RPMI7951 (cell line): Measurements from ENCODE around the gene GREB1L. TPM values are rescaled to one million over a fixed set of nuclear protein-coding genes. Genes with fewer than 3 reads are reported as not detected.
"Not testable (repeated sequence)": the region's sequence is repeated elsewhere in the genome, so short reads cannot be mapped to it uniquely, and the experiment has no call there.

Experiments
- DNase-seq: peaks from one replicate; pipeline ENCODE4 v3.0.0-alpha.2; 2012; ENCODE audit warnings: low read depth
- total RNA-seq: library from RNA; depleted of rRNA; stranded (reverse); fragments of >200 nt; shearing (Covaris generic); gene quantifications from 2 replicates; pipeline ENCODE4 v1.2.3, GENCODE V29; 2014; rRNA removed

GREB1L gene
- 0.24 TPM in 1 of 2 replicates, not detected in the other for total RNA-seq

DNA sequence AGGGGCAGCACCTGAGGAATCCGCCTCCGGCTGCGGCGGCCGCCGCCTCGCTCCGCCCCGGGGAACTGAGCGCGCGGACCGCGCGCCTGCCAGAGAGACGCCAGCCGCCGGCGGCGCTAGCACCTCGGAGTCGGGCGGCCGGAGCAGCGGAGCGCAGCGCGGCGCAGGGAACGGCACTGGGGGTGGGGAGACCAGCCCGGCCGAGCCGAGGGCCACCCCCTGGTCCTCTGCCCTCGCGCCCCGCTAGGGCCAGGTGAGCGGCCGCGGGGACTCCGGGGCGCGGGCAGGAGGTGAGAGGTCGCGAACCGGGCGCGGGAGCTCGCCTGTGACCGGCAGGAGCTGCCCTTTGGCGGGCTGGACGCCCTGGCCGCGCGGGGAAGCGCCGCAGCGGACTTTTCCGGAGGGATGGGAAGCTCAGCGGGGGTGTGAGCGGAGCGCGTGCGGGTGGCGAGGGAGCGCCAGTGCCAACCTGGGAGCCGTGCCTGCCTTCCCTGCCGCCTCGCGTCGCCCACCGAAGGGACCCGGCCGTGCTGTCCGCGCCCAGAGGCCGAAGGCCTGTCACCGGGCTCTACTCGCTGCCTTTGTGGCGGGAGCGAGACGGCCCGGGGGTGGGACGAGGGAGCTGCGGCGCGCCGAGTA lies at the start of gene GREB1L:
GREB1L (plus strand) TSS at position 92 of the 639 bp plus-strand sequence. CDS start 141,287 bp downstream, outside the sequence.
- DNase-seq = peak; percentile 1

DNA sequence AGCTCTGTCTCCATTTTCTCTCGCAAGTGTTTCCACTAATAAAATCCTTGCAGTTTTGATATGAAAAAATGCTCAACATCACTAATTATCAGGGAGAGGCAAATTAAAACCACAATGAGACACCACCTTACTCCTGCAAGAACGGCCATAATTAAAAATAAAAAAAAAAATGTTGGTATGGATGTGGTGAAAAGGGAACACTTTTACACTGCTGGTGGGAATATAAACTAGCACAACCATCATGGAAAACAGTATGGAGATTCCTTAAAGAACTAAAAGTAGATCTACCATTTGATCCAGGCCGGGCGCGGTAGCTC lies 49.8 kb upstream of the GREB1L start:
- no peak for DNase-seq

DNA sequence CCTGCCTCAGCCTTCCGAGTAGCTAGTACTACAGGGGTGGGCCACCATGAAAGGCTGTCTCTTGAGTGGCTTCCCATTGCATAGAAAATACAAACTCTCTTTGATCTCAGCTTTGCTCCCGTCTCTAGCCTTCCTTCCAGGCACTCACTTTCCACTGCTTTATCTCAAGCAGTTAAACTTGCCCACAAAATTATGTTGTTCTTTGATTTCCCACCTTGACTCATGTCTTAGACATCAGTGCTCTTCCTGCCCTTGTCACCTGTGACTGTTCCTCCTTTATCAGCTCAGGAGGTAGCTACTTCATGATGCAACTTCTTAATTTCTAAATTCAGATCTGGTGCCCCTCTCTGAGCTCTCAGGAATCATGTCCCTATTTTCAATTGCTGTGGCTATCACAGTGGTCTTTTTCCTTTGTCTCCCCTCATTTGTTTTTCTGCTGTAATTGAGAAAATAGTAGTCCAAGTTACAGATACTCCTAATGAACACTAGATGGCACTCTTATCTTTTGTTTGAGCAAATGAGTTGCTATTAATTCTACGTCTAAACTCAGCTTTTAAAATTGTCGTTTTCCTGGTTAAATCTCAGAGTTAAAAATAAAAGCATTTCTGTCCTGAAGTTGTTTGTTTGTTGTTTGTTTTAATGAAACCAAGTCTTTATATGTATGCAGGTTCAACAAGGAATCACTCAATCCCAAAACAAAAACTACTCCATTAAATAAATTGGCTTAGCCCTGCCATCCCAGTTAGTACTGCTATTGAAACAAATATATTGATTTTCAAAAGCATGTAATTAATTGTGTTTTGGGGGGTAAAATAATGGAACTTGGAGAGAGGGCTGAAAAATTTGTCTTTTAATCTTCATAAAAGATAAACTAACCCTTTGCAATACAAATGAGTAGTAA lies 46.9 kb upstream of the GREB1L start:
- peak; percentile 40 for DNase-seq

GRCh38 chr18:21196426-21196825 lies 45.6 kb upstream of the GREB1L start:
- no peak for DNase-seq

- peak; percentile 1 for DNase-seq
Measured at GRCh38 chr18:21203126-21203525, 38.9 kb upstream of the GREB1L start.

DNA sequence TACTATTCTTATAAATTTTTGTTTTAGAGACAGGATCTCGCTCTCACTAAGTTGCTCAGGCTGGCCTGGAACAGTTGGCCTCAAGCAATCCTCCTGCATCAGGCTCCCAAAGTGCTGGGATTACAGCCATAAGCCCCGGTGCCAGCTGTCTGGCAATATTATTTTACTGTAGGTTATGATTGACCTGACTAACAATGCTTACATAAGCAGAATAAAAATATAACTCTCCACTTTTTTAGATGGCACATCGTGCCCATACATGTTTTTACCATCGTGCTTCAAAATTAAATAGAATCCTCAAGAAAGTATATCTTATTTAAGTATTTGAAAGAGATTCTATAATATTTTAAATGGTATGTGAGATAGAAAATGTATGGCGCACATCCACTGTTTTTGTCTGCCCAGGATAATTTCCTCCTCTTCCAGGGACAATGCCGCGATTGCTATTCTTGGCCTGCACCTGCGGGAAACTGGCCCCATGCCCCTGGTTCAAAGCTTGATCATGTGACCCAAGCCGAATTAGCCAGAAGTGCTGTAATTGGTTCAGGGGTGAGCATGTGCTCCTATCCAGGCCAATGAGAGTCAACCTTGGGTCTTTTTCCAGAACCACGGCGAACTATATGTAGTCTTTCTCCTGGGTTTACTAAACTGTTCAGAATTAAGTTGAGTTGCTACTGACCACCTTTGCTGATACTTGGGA lies 38.3 kb upstream of the GREB1L start:
- no peak for DNase-seq

DNA sequence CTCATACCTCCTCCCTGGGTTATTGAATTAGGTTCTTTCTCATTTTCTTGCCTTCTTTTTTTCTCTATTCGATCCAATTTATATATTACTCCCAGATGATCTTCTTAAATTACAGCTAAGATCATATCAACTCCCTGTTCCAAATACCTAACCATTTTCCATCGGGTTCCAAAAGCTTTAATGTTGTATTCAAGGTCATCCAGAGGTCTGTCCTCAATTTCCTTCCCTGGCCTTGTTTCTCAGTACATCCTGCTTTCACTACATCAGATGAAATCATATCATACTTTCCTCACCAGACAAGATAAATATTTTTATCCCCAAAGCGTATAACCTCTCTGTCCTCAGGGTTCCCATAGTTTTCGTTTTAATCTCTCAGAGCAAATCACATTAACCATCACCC lies 36.3 kb upstream of the GREB1L start:
- no peak for DNase-seq

GRCh38 chr18:21210278-21210677 lies 31.8 kb upstream of the GREB1L start:
- DNase-seq = no peak

DNA sequence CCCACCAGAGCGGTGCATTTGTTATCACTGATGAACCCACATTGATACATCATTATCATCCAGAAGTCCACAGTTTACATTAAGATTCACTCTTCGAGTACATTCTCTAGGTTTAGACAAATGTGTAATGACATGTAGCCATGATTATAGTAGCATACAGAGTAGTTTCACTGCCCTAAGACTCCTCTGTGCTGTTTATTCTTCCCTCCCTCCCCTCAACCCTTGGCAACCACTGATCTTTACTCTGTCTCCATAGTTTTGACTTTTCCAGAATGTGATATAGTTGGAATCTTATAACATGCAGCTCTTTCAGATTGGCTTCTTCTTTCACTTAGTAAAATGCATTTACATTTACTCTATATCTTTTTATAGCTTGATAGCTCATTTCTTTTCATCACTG lies 31.2 kb upstream of the GREB1L start:
- DNase-seq = no peak

DNA sequence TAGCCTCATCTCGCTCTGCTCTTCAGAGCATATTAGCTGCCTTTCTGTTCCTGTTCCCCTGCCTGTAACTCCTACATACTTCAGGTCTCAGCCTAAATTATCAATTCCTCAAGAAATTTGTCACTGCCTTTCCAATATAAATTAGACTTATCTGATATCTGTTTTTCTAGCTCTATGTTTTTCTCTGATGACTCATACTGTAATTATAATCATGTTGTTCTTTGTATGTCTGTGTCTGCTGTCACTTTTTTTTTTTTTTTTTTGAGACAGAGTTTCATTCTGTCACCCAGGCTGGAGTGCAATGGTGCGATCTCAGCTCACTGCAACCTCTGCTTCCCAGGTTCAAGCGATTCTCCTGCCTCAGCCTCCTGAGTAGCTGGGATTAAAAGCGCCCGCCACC lies 27.6 kb upstream of the GREB1L start:
- DNase-seq = not testable (repeated sequence)

DNA sequence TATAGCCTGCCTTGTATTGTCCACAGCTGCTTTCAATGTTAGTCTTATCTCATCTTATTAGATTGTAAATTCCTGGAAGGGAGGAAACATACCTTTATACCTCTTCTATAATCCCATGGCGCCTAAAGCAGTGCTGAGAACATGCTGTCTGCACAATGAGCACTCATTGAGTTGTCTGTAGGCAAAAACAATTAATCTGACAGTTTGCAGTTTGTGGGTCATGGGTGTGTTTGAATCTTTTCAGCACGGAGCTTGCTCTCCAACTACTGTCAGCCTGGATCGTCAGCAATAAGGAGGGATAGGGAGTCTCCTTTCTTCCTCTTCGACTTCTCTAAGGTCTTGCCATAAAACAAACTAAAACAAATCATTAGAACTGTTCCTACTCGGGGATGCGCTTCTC lies 26.5 kb upstream of the GREB1L start:
- DNase-seq = no peak

DNA sequence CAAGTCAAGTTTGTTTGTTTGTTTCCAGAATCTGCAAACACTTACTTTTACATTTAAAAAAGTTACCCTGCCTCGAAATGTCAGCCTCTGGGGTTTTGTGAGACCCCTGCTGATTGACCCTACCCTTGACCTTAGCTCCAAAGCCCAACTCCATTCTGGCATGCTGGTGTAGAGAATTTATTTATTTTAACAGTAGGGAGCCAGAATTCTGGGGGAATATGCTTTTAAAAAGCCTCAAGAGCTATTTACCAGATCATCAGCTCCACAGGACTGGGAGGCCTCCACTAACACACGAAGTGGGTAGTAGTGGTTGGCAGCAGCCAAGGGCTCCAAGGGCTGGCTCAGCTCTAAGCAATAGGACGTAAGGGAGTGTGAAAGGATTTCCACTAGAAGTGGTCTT lies 23.2 kb upstream of the GREB1L start:
- no peak for DNase-seq

DNA sequence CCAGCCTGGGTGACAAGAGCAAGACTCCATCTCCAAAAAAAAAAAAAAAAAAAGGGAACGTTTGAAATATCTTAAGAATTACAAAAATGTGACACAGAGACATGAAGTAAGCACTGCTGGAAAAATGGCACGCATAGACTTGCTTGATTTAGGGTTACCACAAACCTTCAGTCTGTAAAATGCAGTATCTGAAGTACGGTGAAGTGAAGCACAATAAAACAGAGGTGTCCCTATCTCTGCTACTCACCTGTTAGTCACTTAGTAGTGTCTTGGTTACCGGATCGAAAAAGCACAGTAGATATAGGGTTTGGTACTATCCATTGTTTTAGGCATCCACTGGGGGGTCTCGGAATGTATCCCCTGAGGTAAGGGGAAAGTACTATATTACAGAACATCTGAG lies 11.6 kb upstream of the GREB1L start:
- DNase-seq = no peak

DNA sequence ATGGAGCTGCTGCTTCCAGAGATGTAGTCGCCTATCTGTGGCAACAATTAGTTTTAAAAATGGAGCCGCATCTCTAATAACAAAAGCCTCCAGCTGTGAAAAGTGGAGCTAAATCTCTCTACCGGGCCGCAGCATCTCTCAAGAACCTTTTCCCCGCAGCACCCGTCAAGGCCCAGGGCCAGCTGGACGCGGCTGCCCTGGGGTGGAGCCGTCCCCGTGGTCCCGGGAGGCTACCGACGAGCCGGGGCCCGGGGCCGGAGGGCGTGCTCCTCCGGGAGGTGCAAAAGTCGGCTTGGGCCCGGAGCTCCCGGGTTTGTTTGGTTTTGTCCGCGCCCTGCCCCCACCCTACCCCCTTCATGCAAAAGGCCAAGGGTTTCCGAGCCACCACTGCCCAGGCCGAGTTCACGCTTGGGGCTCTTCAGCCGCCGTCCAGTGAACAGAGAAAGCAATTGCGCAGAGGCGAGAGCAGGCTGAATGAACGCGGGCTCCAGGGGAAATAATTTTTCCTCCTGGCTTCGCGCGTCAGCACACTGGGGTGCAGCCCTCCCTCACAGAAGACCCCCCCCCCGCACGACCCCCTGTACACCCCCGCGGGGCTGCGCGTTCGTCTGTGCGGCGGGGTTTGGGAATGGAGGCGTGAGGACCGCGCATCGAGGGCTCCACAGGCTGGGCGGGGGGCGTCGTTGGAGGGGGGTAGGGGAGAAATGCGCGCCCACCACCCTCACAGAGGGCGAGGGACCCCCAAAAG lies 557 bp upstream of the GREB1L start:
- no peak for DNase-seq

DNA sequence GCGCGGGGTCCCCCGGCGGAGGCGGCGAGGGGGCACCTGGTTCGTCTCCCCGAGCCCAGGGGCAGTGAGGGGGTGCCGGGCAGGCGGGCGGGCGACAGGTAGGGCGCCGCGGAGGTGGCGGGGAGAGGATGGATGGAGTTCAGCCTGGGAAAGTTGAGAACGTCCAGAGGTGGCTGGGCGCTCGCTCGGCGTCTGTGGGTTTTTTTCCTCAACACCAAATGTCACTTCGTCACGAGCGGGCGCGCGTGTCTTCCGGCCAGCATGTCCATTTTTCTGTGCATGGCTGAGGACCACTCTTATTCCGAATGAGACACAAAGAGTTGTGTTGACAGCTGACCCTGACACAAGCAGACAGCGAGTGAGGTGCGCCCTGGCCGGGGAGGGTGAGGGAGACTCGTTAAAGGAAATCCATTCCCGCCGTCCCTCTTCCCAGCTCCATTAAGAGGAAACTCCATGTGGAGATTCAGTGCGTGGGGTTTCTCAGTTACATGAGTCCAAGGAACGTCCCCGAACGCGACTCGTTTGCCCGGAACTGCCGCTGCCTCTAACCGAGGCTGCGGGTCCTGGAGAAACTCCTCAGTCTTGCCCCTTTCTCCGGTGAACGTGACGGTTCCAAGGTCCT lies 859 bp downstream of the GREB1L start:
- DNase-seq = no peak

DNA sequence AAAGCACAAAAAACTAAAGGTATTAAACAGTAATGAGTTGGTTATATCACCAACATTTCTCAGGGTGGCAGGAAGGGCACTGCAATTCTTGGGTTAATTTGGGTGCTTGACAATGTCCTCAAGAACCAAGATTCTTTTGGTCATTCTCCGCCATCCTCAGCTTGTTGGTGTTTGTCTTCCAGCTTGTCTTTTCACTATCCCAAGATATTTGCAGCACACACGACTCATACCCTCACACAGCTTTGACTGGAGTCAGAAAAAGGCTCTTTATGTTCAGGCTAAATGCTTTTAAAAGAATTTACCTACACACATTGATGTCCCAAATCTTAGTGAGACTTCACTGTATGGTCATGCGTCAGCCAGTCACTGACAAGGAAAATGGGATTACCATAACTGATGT lies 12.5 kb downstream of the GREB1L start:
- DNase-seq = no peak

- no peak for DNase-seq
Measured at GRCh38 chr18:21255211-21255610, 13.2 kb downstream of the GREB1L start.

GRCh38 chr18:21257386-21257785 lies 15.4 kb downstream of the GREB1L start:
- no peak for DNase-seq

GRCh38 chr18:21260621-21261020 lies 18.6 kb downstream of the GREB1L start:
- DNase-seq = no peak

DNA sequence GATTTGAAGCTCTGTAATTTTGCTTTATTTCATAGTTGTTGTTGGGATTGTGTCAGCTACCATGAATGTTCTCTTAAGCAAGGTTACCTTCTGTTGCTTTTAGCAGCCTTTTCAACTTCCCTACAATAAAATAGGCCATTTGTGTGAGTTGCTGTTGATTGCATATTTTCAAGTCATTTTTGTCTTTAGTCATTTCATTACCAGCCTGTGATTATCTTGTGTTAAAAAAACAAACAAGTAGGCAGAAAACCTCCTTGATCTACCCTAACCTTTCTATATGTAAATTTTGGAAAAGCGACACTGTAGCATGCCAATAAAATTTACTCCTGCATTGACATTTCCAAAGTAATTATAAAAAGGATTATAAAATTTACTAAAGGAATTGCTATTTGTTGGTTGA lies 19.3 kb downstream of the GREB1L start:
- DNase-seq = no peak

- DNase-seq = no peak
Measured at GRCh38 chr18:21262244-21262643, 20.2 kb downstream of the GREB1L start.

- no peak for DNase-seq
Measured at GRCh38 chr18:21262979-21263378, 20.9 kb downstream of the GREB1L start.
